HG03558 (cell line): ENCODE data around the gene DHRS3.
"Not testable (repeated sequence)": the region's sequence is repeated elsewhere in the genome, so short reads cannot be mapped to it uniquely, and the experiment has no call there.

Experiments
- ATAC-seq: cut with Tn5 transposase; IDR thresholded peaks from one replicate; pipeline ENCODE4 v1.9.1; 2021; ENCODE audit warnings: moderate number of reproducible peaks; ENCODE audit not compliant: unreplicated experiment; ENCODE audit errors: extremely low read depth

Gene DHRS3

DNA sequence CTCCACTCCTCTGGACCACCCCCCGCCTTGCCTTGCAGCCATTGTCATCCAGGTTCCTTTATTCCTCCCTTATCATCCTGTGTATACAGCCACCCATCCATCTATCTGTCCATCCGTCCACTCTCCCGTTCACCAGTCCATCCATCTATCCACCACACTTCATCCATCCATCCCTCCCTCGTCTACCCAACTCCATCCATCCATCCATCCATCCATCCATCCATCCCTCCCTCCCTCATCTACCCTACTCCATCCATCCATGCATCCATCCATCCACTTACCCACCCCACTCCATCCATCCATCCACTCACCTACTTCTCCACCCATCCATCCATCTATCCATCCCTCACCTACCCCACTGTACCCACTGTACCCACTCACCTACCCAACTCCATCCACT is 35.4 kb downstream of the DHRS3 start:
- no peak for ATAC-seq

DNA sequence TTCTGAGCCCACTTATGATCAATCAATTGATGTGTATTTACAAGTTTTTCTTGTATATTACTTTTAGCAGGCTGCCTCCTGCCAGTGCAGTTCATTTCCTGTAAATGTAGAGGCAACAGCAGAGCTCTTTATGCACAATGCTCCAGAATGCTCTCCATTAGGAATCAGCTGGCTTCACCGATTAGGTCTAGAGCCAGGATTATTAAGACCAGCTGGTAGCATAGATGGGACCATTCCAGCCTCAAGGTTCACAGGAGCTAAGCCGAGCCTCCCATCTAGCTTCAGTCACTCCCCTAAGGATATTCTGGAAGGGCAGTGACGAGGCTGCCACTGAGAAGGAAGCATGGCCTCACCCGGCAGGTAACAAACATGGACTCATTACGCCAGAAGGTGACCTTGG is 36.8 kb downstream of the DHRS3 start:
- ATAC-seq, result no peak

DNA sequence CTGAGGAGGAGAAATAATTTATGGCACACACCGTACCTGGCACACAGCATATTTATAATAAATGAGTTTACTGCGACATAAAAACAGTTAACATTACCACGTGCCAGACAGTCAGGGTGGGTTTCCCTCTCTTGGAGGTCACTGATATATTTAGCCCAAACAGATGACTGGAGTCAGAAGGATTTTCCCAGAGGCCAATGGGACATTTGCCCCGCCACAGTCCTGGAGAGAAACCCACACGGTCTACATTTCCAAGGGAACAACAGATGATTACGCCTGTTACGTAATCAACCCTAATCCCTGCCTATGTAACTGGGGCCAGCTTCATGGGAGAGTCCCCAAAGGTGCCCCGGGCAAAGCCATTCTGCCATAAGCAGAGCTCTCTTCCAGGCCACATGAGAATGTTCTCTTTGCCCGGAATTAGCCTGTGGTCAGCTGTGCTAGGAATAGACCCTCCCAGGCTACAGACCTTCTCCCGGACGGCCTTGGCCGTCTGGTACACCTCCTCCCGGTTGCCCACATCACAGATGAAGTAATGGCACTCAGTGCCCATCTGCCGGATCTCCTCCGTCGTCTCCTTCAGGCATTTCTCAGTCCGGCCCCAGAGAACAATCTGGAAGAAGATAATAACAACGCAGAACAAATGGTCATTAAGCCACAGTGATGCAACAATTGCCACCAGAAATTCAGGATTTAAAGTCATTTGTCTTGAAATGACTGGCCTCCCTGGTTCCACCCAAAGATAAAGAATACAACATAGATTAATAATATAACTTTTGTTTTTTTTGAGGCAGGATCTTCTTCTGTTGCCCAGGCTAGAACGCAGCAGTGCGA is 37.7 kb downstream of the DHRS3 start:
- ATAC-seq, result no peak

DNA sequence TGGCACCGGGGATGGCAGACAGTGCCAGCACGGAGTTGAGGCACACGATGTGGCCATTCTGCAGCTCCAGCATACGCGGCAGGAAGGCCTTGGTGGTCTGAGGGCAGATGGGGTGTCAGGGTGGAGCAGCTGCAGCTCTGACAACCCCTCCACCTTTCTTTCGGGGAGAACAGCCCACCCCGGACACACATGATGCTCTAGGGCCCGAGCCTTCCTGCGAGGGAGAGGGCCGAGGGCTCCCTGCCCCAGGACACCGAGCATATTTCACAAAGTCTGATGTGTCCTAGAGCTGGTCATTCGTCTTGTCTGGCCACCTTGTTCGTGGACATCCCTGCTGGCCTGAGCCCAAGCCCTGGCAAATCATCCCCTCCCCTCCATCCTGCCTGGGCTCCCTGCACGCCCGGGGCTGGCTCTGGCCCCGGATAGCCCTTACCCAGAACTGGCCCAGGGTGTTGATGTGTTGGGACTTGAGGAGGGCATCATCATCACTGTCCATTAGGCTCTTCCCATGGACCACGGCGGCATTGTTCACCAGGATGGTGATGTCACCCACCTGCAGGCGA is 39.1 kb downstream of the DHRS3 start:
- no peak for ATAC-seq

DNA sequence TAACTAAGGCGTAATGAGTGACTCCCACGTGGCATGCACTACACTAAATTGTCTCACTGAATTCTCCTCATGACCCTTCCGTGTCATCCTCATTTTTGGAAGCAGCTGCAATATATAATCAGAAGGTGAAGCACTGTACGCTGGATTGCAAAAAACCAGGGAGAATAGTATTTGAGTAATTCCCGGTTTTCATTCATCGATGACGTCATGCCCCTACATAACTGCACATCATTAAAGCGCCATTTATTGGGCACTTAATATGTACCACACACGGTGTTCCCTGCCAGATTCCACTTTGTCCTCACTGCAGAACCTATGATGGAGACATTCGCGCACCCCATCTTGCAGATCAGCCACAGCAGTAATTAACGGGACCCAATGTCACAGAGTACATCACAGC is 41.0 kb downstream of the DHRS3 start:
- no peak for ATAC-seq

DNA sequence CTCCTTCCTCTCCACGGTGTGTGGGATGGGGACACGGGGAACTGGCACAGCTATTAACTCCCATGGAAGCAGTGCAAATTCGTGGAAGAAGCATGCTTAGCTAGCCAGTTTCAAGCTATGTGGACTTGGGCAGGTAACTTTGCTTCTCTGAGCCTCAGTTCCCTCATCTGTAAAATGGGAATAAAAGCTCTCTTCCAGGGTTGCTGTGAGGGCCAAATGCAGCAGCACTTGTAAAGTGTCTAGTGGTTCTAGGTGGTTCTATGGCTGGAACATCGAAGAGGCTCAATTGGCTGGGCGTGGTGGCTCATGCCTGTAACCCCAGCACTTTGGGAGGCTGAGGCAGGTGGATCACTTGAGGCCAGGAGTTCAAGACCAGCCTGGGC is 43.3 kb downstream of the DHRS3 start:
- ATAC-seq, result no peak

DNA sequence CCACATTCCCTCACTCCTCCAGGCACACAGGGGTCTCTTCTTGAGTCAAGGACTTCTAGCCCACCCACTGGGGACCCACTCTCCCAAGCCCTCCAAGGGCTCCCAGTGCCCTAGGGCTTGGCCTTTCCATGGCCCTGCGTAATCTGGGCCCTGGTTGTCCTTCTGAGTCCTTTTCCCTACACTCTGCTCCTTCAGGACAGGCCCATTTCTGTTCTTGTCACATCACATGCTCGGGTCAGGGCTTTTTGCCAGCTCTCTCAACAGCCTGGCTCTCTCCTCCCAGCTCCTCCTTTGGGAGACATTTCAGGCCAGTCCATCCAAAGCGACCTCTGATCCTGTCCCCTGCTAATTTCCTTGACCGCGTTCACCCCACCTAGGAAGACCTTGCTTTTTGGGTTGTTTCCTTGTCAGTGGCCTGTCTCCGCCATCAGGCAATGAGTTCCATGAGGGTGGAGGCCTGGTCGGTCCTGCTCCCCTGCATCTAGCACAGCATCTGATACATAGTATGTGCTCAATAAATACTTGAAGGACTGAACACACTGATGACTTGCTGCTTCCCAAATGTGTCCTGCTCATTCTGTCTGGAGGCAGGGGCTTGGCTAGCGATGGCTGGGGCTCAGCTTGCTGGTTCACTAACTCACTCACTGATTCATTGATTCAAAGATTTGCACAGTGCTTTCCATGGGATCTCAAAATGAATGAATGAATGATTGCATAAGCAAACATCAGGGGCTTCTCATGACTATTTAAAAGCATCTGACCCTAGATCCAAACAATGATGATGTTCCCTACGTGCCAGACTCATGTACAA is 44.8 kb downstream of the DHRS3 start:
- no peak for ATAC-seq

DNA sequence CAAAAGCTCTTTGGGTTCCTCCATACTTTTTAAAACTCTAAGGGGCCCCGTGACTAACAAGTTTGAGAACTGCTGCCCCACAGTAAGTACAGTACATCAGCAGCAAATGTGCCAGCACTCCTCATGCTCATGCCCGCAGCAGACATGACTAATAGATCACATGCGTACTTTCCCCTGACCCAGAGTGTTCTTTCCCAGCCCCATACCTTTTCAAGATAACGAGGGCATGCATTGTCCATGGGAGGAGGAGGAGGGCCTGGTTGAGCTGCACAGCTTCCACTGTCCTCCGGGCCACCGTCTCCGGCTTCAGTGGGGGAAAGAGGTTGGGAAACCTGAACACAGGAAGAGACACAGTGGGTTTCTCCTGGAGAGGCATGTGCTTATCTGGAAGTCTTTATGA is 45.5 kb downstream of the DHRS3 start:
- ATAC-seq, result no peak

DNA sequence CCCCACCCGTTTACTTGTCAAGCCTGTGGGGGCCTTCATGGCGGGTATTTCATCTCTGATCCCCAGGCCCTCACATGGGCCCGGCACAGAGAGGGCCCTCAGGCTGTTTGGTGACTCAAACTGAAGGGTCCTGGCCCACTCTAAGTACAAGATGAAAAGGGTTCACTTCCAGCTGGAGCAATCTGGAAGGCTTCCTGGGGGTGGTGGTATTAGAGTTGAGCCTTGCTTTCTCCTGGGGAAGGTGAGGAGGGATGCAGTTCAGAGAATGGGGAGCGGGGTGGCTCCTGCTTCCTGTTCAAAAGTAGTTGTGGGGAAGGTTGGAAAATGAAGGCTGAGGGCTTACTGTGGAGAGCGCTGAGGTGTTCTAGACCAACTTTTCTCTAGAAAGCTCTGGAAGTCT is 47.7 kb downstream of the DHRS3 start:
- no peak for ATAC-seq

DNA sequence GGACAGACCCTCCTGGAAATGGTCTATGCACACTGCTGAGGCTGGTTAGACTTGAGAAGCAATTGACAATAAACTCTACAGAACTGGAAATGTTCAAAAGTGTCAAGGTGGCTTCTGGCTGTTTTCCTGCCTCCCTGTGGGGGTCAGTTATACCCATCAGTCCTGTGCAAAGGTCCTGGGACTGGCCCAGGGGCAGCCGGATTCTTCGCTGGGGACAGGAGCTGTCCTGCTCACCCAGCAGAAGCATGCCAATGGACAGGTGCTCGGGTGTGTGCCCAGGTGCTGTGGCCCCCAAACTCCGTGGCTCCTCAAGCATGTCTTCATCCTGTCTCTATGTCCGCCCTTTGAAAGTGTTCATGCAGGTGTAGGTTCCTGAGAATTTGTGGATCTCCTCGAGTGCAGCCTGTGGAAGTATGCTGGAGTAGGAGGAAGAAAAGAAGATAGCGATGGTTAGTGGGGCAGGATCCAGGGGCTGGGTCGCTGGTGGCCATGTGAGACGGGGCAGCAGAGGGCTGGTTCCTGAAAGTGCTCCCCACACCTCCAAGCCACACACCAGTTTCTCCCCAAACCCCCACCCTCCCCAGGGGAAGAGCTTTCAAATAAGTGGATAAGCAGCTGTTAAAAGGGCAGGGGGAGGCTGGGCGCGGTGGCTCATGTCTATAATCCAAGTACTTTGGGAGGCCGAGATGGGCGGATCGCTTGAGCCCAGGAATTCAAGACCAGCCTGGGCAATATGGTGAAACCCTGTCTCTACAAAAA is 49.8 kb downstream of the DHRS3 start:
- no peak for ATAC-seq

DNA sequence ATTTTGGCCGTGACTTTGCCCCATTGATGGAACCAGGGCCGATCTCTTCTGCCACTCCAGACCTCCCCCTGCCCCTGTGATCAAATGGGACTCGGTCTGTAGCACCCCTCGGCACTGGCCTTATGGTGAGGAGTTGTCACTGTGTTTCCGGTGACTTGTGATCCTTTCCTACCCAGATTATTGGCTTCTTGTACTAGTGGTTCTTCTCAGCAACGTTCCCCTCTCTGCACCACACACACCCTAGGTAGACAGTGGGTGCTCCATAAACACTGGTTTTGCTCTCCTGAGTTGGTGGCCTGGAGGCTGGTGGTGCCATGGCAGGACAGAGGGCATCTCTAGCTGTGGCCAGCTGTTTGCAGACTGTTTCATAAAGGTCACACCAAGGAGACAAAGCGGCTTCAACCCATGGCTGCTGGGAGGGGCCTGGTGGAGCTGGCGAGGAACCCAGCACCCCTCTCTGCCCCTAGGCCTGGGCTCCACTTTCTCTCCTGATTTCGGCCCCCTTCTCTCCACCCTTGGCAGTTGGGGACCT is 50.7 kb downstream of the DHRS3 start:
- no peak for ATAC-seq

DNA sequence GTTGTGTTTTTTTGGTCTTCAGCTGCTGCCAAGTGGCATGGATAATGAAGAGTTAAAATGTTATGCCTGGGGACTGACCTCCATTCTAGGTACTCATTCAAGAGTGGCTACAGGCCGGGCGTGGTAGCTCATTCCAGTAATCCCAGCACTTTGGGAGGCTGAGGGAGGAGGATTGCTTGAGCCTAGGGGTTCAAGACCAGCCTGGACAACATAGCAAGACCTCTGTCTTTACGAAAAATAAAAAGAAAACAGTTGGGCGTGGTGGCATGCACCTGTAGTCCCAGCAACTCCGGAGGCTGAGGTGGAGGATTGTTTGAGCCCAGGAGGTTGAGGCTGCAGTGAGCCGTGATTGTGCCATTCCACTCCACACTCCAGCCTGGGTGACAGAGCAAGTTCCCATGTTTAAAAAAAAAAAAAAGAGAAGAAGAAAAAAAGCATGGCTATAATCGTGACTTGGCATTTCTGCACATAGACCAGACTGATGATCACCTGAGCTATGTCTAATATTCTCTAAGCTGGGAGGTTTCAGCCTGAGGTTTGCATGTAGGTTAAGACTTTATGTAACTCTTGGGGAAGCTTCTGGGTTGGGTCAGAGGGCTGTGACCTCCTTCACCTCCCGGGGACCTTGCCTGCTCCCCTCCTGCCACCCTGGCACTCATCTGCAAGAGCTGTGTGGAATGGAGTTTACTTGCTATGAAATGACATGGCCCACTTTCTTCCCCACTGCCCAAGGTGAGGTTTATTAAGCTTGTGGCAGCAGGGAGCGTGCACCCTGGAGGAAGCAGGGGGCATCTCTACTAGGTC is 51.3 kb downstream of the DHRS3 start:
- no peak for ATAC-seq

DNA sequence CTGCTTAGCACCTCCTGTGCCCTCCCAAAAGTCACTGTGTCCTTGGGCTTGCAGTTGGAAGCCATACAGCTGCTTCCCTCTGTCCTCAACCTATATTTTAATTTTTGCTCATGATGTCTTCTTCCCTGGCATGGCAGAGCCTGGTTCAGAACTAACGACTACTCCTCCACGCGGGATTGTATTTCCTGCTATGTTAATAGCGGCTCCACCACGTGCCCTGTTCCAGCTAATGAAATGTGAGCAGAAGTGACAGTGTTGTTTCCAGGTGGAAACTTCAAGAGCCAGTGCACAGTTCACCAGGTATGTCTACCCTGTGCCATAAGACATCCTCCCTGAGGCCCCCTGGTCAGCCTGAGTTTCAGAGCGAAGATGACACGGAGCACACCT is 52.1 kb downstream of the DHRS3 start:
- no peak for ATAC-seq

DNA sequence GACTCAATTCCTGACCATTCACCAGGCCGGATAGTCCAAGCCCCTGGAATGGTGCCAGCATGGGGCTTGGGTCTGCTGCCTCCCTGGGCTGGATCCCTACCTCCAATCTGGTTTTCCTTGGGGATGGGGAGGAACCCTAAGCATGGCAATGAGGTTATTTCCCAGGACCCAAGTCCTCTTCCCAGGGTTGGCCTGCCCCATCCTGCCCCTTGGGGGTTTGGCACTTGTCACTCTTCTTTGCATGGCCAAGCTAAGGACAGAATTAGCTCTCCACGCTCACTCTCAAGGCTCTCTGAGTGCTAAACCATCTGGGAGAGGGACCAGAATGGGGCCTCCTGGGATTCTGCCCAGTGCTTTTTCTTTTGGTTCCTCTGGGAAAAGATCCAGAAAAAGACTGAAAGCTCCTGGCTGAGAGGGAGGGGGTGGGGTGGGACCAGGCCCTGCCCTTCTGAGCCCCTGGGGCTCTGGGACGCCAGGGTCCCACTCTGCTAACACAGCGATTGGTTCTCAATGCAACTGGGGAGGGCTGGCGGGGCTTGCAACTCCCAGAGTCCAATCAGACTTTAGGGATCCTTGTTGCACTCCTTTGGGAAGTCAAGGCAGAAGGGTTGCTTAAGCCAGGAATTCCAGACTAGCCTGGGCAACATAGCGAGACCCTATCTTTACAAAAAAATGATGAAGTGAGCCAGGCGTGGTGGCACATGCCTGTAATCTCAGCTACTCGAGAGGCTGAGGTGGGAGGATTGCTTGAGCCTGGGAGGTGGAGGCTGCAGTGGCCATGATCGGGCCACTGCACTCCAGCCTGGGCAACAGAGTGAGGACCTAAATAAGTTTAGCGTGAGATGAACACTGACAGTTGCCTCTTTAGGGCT is 52.7 kb downstream of the DHRS3 start:
- ATAC-seq, result no peak

DNA sequence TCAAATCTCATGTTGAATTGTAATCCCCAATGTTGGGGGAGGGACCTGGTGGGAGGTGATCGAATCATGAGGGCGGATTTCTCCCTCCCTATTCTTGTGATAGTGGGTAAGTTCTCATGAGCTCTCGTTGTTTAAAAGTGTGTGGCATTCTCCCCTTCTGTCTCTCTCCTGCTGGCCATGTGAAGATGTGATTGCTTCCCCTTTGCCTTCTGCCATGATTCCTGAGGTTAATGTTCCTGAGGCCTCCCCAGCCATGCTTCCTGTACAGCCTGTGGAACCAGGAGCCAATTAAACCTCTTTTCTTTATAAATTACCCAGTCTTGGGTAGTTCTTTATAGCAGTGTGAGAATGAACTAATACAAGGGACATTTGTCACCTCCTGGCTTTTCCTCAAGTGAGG is 53.8 kb downstream of the DHRS3 start:
- ATAC-seq, result not testable (repeated sequence)

DNA sequence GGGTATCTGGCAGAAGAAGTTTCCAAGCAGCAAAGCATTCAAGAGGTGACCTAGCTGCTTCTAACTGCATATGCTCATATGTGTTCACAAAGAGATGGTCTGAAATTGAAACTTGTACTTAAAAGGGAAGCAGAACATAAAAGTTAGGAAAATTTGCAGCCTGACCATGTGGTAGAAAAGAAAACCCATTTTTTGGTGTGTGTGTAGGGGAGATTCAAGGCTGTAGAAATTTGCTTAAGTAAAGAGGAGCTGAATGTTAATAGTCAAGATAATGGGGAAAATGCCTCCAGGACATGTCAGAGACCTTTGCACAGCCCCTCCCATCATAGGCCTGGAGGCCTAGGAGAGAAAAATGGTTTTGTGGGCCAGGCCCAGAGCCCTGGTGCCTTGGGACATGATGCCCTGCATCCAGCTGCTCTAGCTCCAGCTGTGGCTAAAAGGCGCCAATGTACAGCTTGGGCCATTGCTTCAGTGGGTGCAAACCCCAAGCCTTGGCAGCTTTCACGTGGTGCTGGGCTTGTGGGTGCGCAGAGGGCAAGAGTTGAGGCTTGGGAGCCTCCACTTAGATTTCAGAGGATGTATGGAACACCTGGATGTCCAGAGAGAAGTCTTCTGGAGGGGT is 54.9 kb downstream of the DHRS3 start:
- ATAC-seq, result no peak

DNA sequence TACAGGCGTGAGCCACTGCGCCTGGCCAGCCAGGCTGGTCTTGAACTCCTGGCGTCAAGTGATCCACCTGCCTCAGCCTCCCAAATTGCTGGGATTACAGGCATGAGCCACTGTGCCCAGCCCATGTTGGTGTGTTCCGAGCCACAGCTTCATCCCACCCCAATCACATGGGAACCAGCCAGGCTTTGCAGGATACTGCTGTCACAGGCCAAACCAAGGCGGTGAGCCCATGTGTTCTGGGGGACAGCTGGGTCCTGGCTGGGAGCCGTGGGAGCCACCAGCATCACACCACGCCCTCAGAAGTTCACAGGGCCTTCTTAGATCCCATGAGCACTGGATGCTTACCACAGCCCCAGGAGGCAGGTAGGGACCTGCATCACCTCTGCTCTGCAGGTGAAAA is 56.9 kb downstream of the DHRS3 start:
- ATAC-seq, result no peak
